K562 (cell line): ENCODE data around the gene HNRNPF. TPM values are rescaled to one million over a fixed set of nuclear protein-coding genes. Genes with fewer than 3 reads are reported as not detected.

Source experiments
- CBX3 ChIP-seq, 2 experiments: IDR thresholded peaks; 1 replicate in 1 of 2; 2 replicates in 1 of 2; pipeline ENCODE4 v1.6.1; 2012; ENCODE audit warnings: inconsistent platforms in 2 of 2, low read length in 2 of 2, borderline replicate concordance in 1 of 2, control low read depth in 1 of 2
- EGR1 ChIP-seq: fragments of 450-650 bp; conservative IDR thresholded peaks from 2 replicates; pipeline ENCODE4 v1.6.1; 2017; ENCODE audit warnings: mild to moderate bottlenecking
- ELF4 ChIP-seq: fragments of 450-650 bp; formaldehyde crosslinking; IDR thresholded peaks from 2 replicates; pipeline ENCODE4 v1.4.0; 2022; ENCODE audit warnings: missing genetic modification characterization
- ETV5 ChIP-seq: sonication (generic); formaldehyde crosslinking; IDR thresholded peaks from 2 replicates; pipeline ENCODE4 v1.4.0; 2020; ENCODE audit warnings: low read depth, mild to moderate bottlenecking, missing genetic modification reagents
- HNRNPUL1 ChIP-seq: fragments of 200-400 bp; formaldehyde crosslinking; IDR thresholded peaks from 2 replicates; pipeline ENCODE4 v1.6.1; 2017; ENCODE audit warnings: low read length
- HSF4 ChIP-seq: fragments of 250-450 bp; sonication (Bioruptor Pico); IDR thresholded peaks from 2 replicates; pipeline ENCODE4 v2.1.2; 2022; ENCODE audit warnings: mild to moderate bottlenecking, moderate library complexity, borderline replicate concordance
- MAFK ChIP-seq: IDR thresholded peaks from 2 replicates; pipeline ENCODE4 v1.6.1; 2011; ENCODE audit warnings: low read length, improper control_type of control experiment
- MECOM ChIP-seq: fragments of 250-450 bp; sonication (Bioruptor Pico); IDR thresholded peaks from 2 replicates; pipeline ENCODE4 v1.8.0; 2022; ENCODE audit warnings: inconsistent platforms
- MLX ChIP-seq, 2 experiments: fragments of 450-650 bp in 1 of 2; sonication (generic) in 1 of 2; formaldehyde crosslinking; conservative IDR thresholded peaks; 2 replicates each; pipeline versions ENCODE4 v1.4.0 to v1.8.1; 2020 to 2022; ENCODE audit warnings: mild to moderate bottlenecking in 1 of 2, missing genetic modification reagents in 1 of 2
- NR3C1 ChIP-seq: sonication (generic); formaldehyde crosslinking; IDR thresholded peaks from 2 replicates; pipeline ENCODE4 v1.8.1; 2022; ENCODE audit warnings: missing genetic modification reagents
- SMARCB1 ChIP-seq: IDR thresholded peaks from 2 replicates; pipeline ENCODE4 v1.6.1; 2011; ENCODE audit warnings: improper control_type of control experiment, low read depth; ENCODE audit not compliant: insufficient read length
- STAT5A ChIP-seq: IDR thresholded peaks from 2 replicates; pipeline ENCODE4 v1.6.1; 2012; ENCODE audit warnings: low read length, inconsistent platforms, borderline replicate concordance
- TAF15 ChIP-seq: fragments of 200-400 bp; formaldehyde crosslinking; IDR thresholded peaks from 2 replicates; pipeline ENCODE4 v1.6.1; 2017; ENCODE audit warnings: mild to moderate bottlenecking, low read depth, low read length, moderate library complexity
- TOE1 ChIP-seq, 2 experiments: fragments of 450-650 bp in 1 of 2; sonication (generic) in 1 of 2; formaldehyde crosslinking in 1 of 2; IDR thresholded peaks; 2 replicates each; pipeline versions ENCODE4 v1.7.1 to v1.8.0; 2016 to 2022; ENCODE audit warnings: borderline replicate concordance in 2 of 2, mild to moderate bottlenecking in 2 of 2, antibody characterized with exemption in 1 of 2, inconsistent platforms in 1 of 2, low read depth in 1 of 2, missing genetic modification reagents in 1 of 2, moderate library complexity in 1 of 2
- ZBED1 ChIP-seq: IDR thresholded peaks from 2 replicates; pipeline ENCODE4 v1.6.1; 2014
- ZMIZ1 ChIP-seq, 2 experiments: fragments of 150-350 bp in 1 of 2; IDR thresholded peaks; 2 replicates each; pipeline ENCODE4 v1.6.1; 2012 to 2016; ENCODE audit warnings: low read depth in 2 of 2, low read length in 2 of 2, mild to moderate bottlenecking in 1 of 2, moderate library complexity in 1 of 2
- ZNF239 ChIP-seq: fragments of 250-450 bp; sonication (Bioruptor Pico); IDR thresholded peaks from 2 replicates; pipeline ENCODE4 v1.4.0; 2020; ENCODE audit warnings: mild to moderate bottlenecking
- ZNF41 ChIP-seq: fragments of 250-450 bp; sonication (Bioruptor Pico); conservative IDR thresholded peaks from 2 replicates; pipeline ENCODE4 v1.4.0; 2020; ENCODE audit warnings: mild to moderate bottlenecking
- ZNF551 ChIP-seq: fragments of 250-450 bp; sonication (Bioruptor Pico); IDR thresholded peaks from 2 replicates; pipeline ENCODE4 v1.5.0; 2021; ENCODE audit warnings: mild to moderate bottlenecking, moderate library complexity
- ZNF655 ChIP-seq: fragments of 250-450 bp; sonication (Bioruptor Pico); IDR thresholded peaks from 2 replicates; pipeline ENCODE4 v1.5.0; 2021
- ZNF740 ChIP-seq, 3 experiments: fragments of 200-800 bp in 1 of 3; sonication (Bioruptor generic) in 1 of 3; sonication (generic) in 1 of 3; formaldehyde crosslinking in 1 of 3; IDR thresholded peaks; 2 replicates each; pipeline versions ENCODE4 v1.6.1 to v1.8.0; 2016 to 2022; ENCODE audit warnings: mild to moderate bottlenecking in 2 of 3, missing compliant biosample characterization in 2 of 3, missing genetic modification characterization in 2 of 3, missing genetic modification reagents in 1 of 3
- polyA plus RNA-seq, 8 experiments: library from polyadenylated mRNA; depleted of rRNA in 4 of 8; stranded (reverse) in 5 of 8; unstranded in 3 of 8; fragments of >200 nt; fragmentation: Nextera tagmentation in 2 of 8; fragmentation: Illumina TruSeq in 1 of 8; extraction: Ambion mirVana in 2 of 8; extraction: Trizol in 1 of 8; gene quantifications; 2 replicates each; pipeline versions ENCODE4 v1.2.1 to v1.2.3, GENCODE V29; 2011 to 2014; ENCODE audit warnings: inconsistent platforms in 1 of 8, missing spikeins in 1 of 8
- total RNA-seq, 7 experiments: library from RNA; depleted of rRNA in 6 of 7; stranded (reverse); fragments of >200 nt in 6 of 7; fragmentation: Illumina TruSeq in 2 of 7; extraction: Trizol in 2 of 7; gene quantifications; 2 replicates each; pipeline versions ENCODE4 v1.2.1 to v1.2.3, GENCODE V29; 2011 to 2021; ENCODE audit warnings: low replicate concordance in 1 of 7

The HNRNPF gene
- total and polyA plus RNA-seq, 9 of the 15 experiments (the other 6 are each of a cell fraction or from before 2014, with no cell fraction given) = 192 to 489 (median 416) TPM

GRCh38 chr10:43407576-43408330, 1.2 kb downstream of the HNRNPF start (continued):
- peak in 1 of 2 experiments; percentile 67; a peak in 1 of 4 replicates for TF ChIP-seq ZMIZ1 (IDR thresholded peaks at IDR 0.05; ENCODE audit: low read depth in 2 of 2, low read length in 2 of 2)
- no peak for TF ChIP-seq ELF4 (CRISPR knock-in tag)
- no peak for TF ChIP-seq SMARCB1
- no peak for TF ChIP-seq ZNF41 (CRISPR knock-in tag)
- TF ChIP-seq MAFK = no peak
- TF ChIP-seq CBX3 (IDR thresholded peaks at IDR 0.05; ENCODE audit: borderline replicate concordance in 1 of 2, low read length in 2 of 2) = peak in 1 of 2 experiments; percentile 84; a peak in 2 of 3 replicates
- no peak for TF ChIP-seq ZNF551 (CRISPR knock-in tag)
- TF ChIP-seq EGR1 = peak; percentile 98
- 0 out of 2 replicates have a peak, but pooled peaks have one; percentile 27 for TF ChIP-seq HSF4 (CRISPR knock-in tag)
- TF ChIP-seq HNRNPUL1 = 0 out of 2 replicates have a peak, but pooled peaks have one; percentile 49
- TF ChIP-seq STAT5A = peak; percentile 46; the same call in 1 of the 2 replicates
- TF ChIP-seq ZNF239 = no peak
- TF ChIP-seq NR3C1 = peak; percentile 35; the same call in 1 of the 2 replicates
- no peak; the same call in 1 of the 2 replicates for TF ChIP-seq ZNF740 (CRISPR knock-in tag; IDR thresholded peaks at IDR 0.05)
- no peak for TF ChIP-seq ZNF740 (tag; IDR thresholded peaks at IDR 0.05)
- peak; percentile 75 for TF ChIP-seq ETV5
- TF ChIP-seq TOE1 (IDR thresholded peaks at IDR 0.05; ENCODE audit: borderline replicate concordance) = peak; percentile 82
- 0 out of 2 replicates have a peak, but pooled peaks have one; percentile 60 for TF ChIP-seq TOE1 (CRISPR knock-in tag; IDR thresholded peaks at IDR 0.05; ENCODE audit: borderline replicate concordance, low read depth)
- no peak for TF ChIP-seq MLX (CRISPR knock-in tag; conservative IDR thresholded peaks at IDR 0.05)
- TF ChIP-seq MECOM (CRISPR knock-in tag) = no peak
- TF ChIP-seq ZBED1 = peak; percentile 34; the same call in 1 of the 2 replicates
- TF ChIP-seq TAF15 = no peak
- no peak for TF ChIP-seq ZNF655 (CRISPR knock-in tag)
